ENCODE data around the gene RGS1.

DNA sequence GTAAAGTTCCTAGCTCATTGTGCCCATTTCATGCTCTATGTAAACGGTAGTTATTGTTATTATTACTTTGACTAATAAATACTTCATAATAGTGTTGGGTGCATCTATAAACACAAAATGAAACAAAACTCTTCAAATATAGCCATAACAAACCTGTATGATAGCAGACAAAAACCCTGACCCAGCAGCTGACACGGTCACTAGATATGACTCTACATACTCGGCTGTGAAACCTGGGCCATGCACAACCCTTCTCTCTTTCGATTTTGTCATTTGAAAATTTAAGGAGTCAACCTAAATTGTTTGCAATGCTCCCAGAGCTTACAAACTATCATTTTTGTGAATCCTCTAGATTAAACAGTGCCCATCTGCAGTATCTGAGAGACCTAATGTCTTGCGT is 52.3 kb downstream of the RGS1 start:
- TF ChIP-seq, protein P1, sequence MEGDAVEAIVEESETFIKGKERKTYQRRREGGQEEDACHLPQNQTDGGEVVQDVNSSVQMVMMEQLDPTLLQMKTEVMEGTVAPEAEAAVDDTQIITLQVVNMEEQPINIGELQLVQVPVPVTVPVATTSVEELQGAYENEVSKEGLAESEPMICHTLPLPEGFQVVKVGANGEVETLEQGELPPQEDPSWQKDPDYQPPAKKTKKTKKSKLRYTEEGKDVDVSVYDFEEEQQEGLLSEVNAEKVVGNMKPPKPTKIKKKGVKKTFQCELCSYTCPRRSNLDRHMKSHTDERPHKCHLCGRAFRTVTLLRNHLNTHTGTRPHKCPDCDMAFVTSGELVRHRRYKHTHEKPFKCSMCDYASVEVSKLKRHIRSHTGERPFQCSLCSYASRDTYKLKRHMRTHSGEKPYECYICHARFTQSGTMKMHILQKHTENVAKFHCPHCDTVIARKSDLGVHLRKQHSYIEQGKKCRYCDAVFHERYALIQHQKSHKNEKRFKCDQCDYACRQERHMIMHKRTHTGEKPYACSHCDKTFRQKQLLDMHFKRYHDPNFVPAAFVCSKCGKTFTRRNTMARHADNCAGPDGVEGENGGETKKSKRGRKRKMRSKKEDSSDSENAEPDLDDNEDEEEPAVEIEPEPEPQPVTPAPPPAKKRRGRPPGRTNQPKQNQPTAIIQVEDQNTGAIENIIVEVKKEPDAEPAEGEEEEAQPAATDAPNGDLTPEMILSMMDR (conservative IDR thresholded peaks at IDR 0.05 in 1 of 2, IDR thresholded peaks at IDR 0.05 in 1 of 2; ENCODE audit: extremely low read depth in 1 of 2, insufficient read depth in 1 of 2, low read depth in 1 of 2, low read length in 2 of 2): no peak
- no peak for TF ChIP-seq EZH2 (IDR thresholded peaks at IDR 0.05; ENCODE audit: borderline replicate concordance, low read length)
